Breast epithelium (tissue), 4 donors: Measurements from ENCODE around the gene EPS8. TPM values are rescaled to one million over a fixed set of nuclear protein-coding genes. Genes with fewer than 3 reads are reported as not detected.
"Not testable (repeated sequence)": the region's sequence is repeated elsewhere in the genome, so short reads cannot be mapped to it uniquely, and the experiment has no call there.

Source experiments
- DNase-seq, 2 donors: peaks; one replicate each; pipeline ENCODE4 v3.0.0-alpha.2; 2019; ENCODE audit warnings: low spot score in 2 of 2
- H3K27ac ChIP-seq, 2 donors: fragments of 200-600 bp; sonication (generic) in 1 of 2; one replicate each; pipeline ENCODE4 v1.5.1; 2016 to 2019; ENCODE audit warnings: mild to moderate bottlenecking in 1 of 2
- H3K27me3 ChIP-seq, 2 donors: fragments of 200-600 bp; sonication (generic) in 1 of 2; one replicate each; pipeline versions ENCODE4 v1.5.1 to v1.6.0; 2017 to 2019; ENCODE audit warnings: control low read depth in 1 of 2, mild to moderate bottlenecking in 1 of 2
- H3K36me3 ChIP-seq: fragments of 200-600 bp; one replicate; pipeline ENCODE4 v1.5.1; 2019
- H3K4me1 ChIP-seq, 2 donors: fragments of 200-600 bp; sonication (generic); one replicate each; pipeline ENCODE4 v1.5.1; 2016 to 2019; ENCODE audit warnings: control low read depth in 1 of 2
- H3K4me3 ChIP-seq, 3 donors: fragments of 200-600 bp; sonication (generic); 1 replicate in 2 of 3; 2 replicates in 1 of 3; pipeline ENCODE4 v1.5.1; 2016 to 2019; ENCODE audit warnings: mild to moderate bottlenecking in 3 of 3, moderate library complexity in 2 of 3
- H3K9me3 ChIP-seq, 2 donors: fragments of 200-600 bp; sonication (generic) in 1 of 2; one replicate each; pipeline ENCODE4 v1.5.1; 2016 to 2019; ENCODE audit warnings: control low read depth in 1 of 2
- CTCF ChIP-seq, 3 donors: fragments of 450-650 bp; IDR thresholded peaks; one replicate each; pipeline ENCODE4 v1.5.1; 2016 to 2017; ENCODE audit warnings: antibody characterized with exemption in 3 of 3, mild to moderate bottlenecking in 3 of 3, moderate library complexity in 3 of 3
- POLR2A ChIP-seq: fragments of 450-650 bp; IDR thresholded peaks from one replicate; pipeline ENCODE4 v1.6.1; 2016; ENCODE audit warnings: antibody characterized with exemption, mild to moderate bottlenecking, moderate library complexity
- POLR2AphosphoS5 ChIP-seq, 3 donors: sonication (generic); formaldehyde crosslinking; IDR thresholded peaks; one replicate each; pipeline ENCODE4 v1.6.1; 2017; ENCODE audit warnings: antibody characterized with exemption in 3 of 3
- intact Hi-C: fragments of 100-400 bp; cut with DNase I; formaldehyde crosslinking; loops from one replicate; pipeline ENCODE4 v1.15.1; 2023; ENCODE audit warnings: low total_unique reads
- total RNA-seq, 3 donors: library from RNA; depleted of rRNA; stranded (reverse); fragments of >200 nt; gene quantifications; one replicate each; pipeline ENCODE4 v1.1.0, GENCODE V29; 2016

EPS8 gene
- total RNA-seq, 3 donors from 2014 or later: 137 to 244 (median 168) TPM

DNA sequence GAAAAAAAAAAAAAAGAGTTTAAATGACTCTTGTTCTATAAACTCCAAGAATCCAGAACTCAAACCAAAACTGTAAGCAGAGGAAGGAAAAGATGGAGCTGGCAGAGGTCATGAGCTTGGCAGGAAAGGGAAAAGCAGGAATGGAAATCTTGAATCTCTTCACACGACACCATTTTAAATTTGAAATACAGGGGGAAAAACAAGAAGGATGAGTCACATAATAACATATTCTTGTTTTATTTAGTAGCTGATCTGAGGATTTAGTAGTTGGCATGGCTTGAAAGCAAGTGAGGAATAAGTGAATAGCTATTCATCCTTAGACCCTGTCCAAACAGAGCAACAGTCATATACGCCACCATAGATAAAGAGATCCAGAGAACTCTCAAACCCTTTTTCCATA lies 35.0 kb downstream of the EPS8 start:
- no peaks in the 10 kb centered on the region for H3K36me3 ChIP-seq
- intact Hi-C loops: no loop called here
- DNase-seq: no peak
- H3K4me1 ChIP-seq: no peaks in the 10 kb centered on the region
- H3K27me3 ChIP-seq: no peaks in the 10 kb centered on the region
- TF ChIP-seq CTCF (IDR thresholded peaks at IDR 0.05) (no peak), POLR2A (no peak), POLR2AphosphoS5 (IDR thresholded peaks at IDR 0.05) (no peak)
- H3K27ac ChIP-seq: no peak overlapping the region
- H3K9me3 ChIP-seq: no peaks in the 10 kb centered on the region
- H3K4me3 ChIP-seq: no peak overlapping the region

- Histone ChIP-seq H3K9me3 (no peaks in the 10 kb centered on the region), H3K4me3 (no peak overlapping the region), H3K4me1 (no peaks in the 10 kb centered on the region), H3K36me3 (no peaks in the 10 kb centered on the region), H3K27ac (no peak overlapping the region), H3K27me3 (no peaks in the 10 kb centered on the region)
- no peak for DNase-seq
- intact Hi-C loops: no loop called here
- TF ChIP-seq POLR2A (no peak), POLR2AphosphoS5 (IDR thresholded peaks at IDR 0.05) (no peak), CTCF (IDR thresholded peaks at IDR 0.05) (no peak)
Observed at GRCh38 chr12:15752785-15753184, 36.4 kb downstream of the EPS8 start.

- intact Hi-C loops: no loop called here
- no peak overlapping the region for H3K4me3 ChIP-seq
- no peaks in the 10 kb centered on the region for H3K36me3 ChIP-seq
- no peaks in the 10 kb centered on the region for H3K9me3 ChIP-seq
- no peak for DNase-seq
- no peaks in the 10 kb centered on the region for H3K4me1 ChIP-seq
- H3K27me3 ChIP-seq: no peaks in the 10 kb centered on the region
- TF ChIP-seq CTCF (IDR thresholded peaks at IDR 0.05): no peak
- no peak for TF ChIP-seq POLR2A
- TF ChIP-seq POLR2AphosphoS5 (IDR thresholded peaks at IDR 0.05): no peak
- H3K27ac ChIP-seq: no peak overlapping the region
Observed at GRCh38 chr12:15751741-15752140, 37.4 kb downstream of the EPS8 start.

- intact Hi-C loops: no loop called here
- no peak for DNase-seq
- Histone ChIP-seq H3K9me3 (no peaks in the 10 kb centered on the region), H3K4me3 (no peak overlapping the region), H3K27ac (no peak overlapping the region), H3K36me3 (no peaks in the 10 kb centered on the region), H3K4me1 (no peaks in the 10 kb centered on the region), H3K27me3 (no peaks in the 10 kb centered on the region)
- TF ChIP-seq POLR2AphosphoS5 (IDR thresholded peaks at IDR 0.05) (no peak), CTCF (IDR thresholded peaks at IDR 0.05) (no peak), POLR2A (no peak)
Observed at GRCh38 chr12:15749937-15750336, 39.3 kb downstream of the EPS8 start.

DNA sequence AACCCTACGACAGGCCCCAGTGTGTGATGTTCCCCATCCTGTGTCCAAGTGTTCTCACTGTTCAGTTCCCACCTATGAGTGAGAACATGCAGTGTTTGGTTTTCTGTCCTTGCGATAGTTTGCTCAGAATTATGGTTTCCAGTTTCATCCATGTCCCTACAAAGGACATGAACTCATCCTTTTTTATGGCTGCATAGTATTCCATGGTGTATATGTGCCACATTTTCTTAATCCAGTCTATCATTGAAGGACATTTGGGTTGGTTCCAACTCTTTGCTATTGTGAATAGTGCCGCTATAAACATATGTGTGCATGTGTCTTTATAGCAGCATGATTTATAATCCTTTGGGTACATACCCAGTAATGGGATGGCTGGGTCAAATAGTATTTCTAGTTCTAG lies 47.3 kb downstream of the EPS8 start:
- H3K4me3 ChIP-seq, DNase-seq, H3K27ac ChIP-seq, H3K36me3 ChIP-seq, H3K4me1 ChIP-seq, H3K9me3 ChIP-seq, intact Hi-C loops, H3K27me3 ChIP-seq: not testable (repeated sequence)

DNA sequence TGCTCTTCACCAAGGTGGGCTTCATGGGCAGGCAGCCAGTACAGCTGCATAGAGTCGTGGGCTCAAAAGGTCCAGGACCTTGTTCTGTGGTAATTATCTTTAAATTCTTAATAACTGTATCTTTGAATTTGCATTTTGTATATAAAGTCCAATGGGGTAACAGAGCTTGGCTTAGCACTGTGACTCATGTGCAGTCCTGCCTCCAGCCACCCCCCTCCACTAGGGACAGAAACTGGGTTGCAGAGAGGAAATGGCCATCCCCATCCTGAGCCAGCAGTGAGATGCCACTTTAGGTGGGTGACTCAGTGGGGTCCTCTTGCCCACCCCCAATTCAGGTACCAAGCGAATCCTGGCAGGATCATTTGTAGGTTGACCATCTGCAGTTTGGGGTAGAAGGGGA lies 48.1 kb downstream of the EPS8 start:
- H3K27ac ChIP-seq: no peak overlapping the region
- intact Hi-C loops: no loop called here
- H3K9me3 ChIP-seq: no peaks in the 10 kb centered on the region

DNA sequence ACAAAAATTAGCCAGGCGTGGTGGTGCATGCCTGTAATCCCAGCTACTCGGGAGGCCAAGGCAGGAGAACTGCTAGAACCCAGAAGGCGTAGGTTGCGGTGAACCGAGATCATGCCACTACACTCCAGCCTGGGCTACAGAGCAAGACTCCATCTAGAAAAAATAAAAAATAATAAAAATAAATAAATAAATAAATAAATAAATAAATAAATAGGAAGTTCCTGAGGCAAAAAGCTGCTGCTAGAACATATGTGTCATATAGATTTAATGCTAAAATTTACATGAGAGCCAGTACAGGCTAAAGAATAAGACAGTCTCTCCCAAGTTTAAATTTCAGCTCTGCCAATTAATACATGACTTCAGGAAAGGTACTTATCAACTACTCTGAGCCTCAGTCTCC lies 48.8 kb downstream of the EPS8 start:
- H3K36me3 ChIP-seq, intact Hi-C loops, H3K4me1 ChIP-seq, H3K9me3 ChIP-seq, DNase-seq, H3K4me3 ChIP-seq, H3K27me3 ChIP-seq, H3K27ac ChIP-seq: not testable (repeated sequence)

More for the DNA sequence above, 48.1 kb downstream of the EPS8 start:
- no peaks in the 10 kb centered on the region for H3K4me1 ChIP-seq
- H3K36me3 ChIP-seq: no peaks in the 10 kb centered on the region
- no peaks in the 10 kb centered on the region for H3K27me3 ChIP-seq
- TF ChIP-seq POLR2AphosphoS5 (IDR thresholded peaks at IDR 0.05): no peak
- no peak for TF ChIP-seq POLR2A
- no peak for TF ChIP-seq CTCF (IDR thresholded peaks at IDR 0.05)
- DNase-seq: no peak
- no peak overlapping the region for H3K4me3 ChIP-seq
